Stomach (tissue), 4 donors: ENCODE measurements around the gene FBXL19.

Source experiments
- EP300 ChIP-seq: sonication (generic); formaldehyde crosslinking; IDR thresholded peaks from one replicate; pipeline ENCODE4 v1.6.1; 2017; ENCODE audit warnings: antibody characterized with exemption
- POLR2A ChIP-seq, 4 donors: fragments of 450-650 bp; IDR thresholded peaks; one replicate each; pipeline ENCODE4 v1.6.1; 2016; ENCODE audit warnings: antibody characterized with exemption in 4 of 4, control low read depth in 2 of 4, mild to moderate bottlenecking in 1 of 4, moderate library complexity in 1 of 4
- POLR2AphosphoS5 ChIP-seq, 3 donors: sonication (generic); formaldehyde crosslinking; IDR thresholded peaks; one replicate each; pipeline ENCODE4 v1.6.1; 2016; ENCODE audit warnings: antibody characterized with exemption in 3 of 3
- TF ChIP-seq, protein P1 (sequence below), 7 experiments: fragments of 450-650 bp in 4 of 7; fragments of 200-600 bp in 3 of 7; sonication (generic) in 3 of 7; IDR thresholded peaks; one replicate each; pipeline ENCODE4 v1.5.1; 2016 to 2019; ENCODE audit warnings: antibody characterized with exemption in 7 of 7, control low read depth in 2 of 7, mild to moderate bottlenecking in 1 of 7

DNA sequence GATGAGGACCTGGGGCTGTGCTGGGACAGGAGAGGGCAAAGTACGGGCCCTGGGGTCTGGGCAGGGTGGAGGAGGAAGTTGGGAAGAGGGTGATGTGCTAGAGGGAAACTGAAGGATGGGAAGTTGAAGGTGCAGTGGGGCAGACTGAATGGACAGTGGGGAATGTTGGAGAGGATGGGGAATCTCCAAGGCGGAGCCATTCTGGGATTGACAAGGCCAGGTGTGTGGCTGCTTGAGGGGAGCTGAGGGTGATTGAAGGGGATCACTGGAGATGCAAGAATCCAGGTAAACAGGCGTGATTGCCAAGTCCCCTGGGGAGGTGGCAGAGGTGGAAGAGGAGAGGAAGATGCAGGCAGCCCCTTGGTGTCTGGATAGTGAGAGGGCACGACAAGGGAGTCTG, 53.1 kb downstream of the FBXL19 start:
- TF ChIP-seq, protein P1, sequence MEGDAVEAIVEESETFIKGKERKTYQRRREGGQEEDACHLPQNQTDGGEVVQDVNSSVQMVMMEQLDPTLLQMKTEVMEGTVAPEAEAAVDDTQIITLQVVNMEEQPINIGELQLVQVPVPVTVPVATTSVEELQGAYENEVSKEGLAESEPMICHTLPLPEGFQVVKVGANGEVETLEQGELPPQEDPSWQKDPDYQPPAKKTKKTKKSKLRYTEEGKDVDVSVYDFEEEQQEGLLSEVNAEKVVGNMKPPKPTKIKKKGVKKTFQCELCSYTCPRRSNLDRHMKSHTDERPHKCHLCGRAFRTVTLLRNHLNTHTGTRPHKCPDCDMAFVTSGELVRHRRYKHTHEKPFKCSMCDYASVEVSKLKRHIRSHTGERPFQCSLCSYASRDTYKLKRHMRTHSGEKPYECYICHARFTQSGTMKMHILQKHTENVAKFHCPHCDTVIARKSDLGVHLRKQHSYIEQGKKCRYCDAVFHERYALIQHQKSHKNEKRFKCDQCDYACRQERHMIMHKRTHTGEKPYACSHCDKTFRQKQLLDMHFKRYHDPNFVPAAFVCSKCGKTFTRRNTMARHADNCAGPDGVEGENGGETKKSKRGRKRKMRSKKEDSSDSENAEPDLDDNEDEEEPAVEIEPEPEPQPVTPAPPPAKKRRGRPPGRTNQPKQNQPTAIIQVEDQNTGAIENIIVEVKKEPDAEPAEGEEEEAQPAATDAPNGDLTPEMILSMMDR (IDR thresholded peaks at IDR 0.05) = no peak
- TF ChIP-seq POLR2A (IDR thresholded peaks at IDR 0.05) (no peak), EP300 (no peak), POLR2AphosphoS5 (IDR thresholded peaks at IDR 0.05) (no peak)
